HepG2 (cell line): Measurements from ENCODE around the gene ZNF839. TPM values are rescaled to one million over a fixed set of nuclear protein-coding genes. Genes with fewer than 3 reads are reported as not detected.
A peak's percentile ranks its signal among the peaks of the same experiment; 100 is the strongest.

Source experiments
- CENPT ChIP-seq: sonication (generic); formaldehyde crosslinking; IDR thresholded peaks from 2 replicates; pipeline ENCODE4 v1.8.0; 2022; ENCODE audit warnings: low read depth, mild to moderate bottlenecking, moderate library complexity, missing genetic modification reagents
- NCOA2 ChIP-seq: sonication (generic); formaldehyde crosslinking; IDR thresholded peaks from 2 replicates; pipeline ENCODE4 v1.8.0; 2022; ENCODE audit warnings: inconsistent platforms
- NFKB2 ChIP-seq: sonication (generic); formaldehyde crosslinking; IDR thresholded peaks from 2 replicates; pipeline ENCODE4 v1.4.0; 2020; ENCODE audit warnings: missing genetic modification reagents, borderline replicate concordance
- NRL ChIP-seq: sonication (generic); formaldehyde crosslinking; IDR thresholded peaks from 2 replicates; pipeline ENCODE4 v1.5.0; 2020; ENCODE audit warnings: missing genetic modification reagents, mild to moderate bottlenecking, moderate library complexity, borderline replicate concordance
- TSC22D2 ChIP-seq: sonication (generic); formaldehyde crosslinking; IDR thresholded peaks from 2 replicates; pipeline ENCODE4 v1.5.1; 2020; ENCODE audit warnings: missing genetic modification reagents, mild to moderate bottlenecking, borderline replicate concordance
- ZBTB38 ChIP-seq: sonication (generic); formaldehyde crosslinking; IDR thresholded peaks from 2 replicates; pipeline ENCODE4 v1.5.1; 2020; ENCODE audit warnings: mild to moderate bottlenecking, missing genetic modification reagents
- ZBTB40 ChIP-seq, 2 experiments: fragments of 450-650 bp in 1 of 2; sonication (generic) in 1 of 2; formaldehyde crosslinking in 1 of 2; IDR thresholded peaks; 2 replicates each; pipeline versions ENCODE4 v1.6.1 to v1.8.0; 2016 to 2022; ENCODE audit warnings: antibody characterized with exemption in 1 of 2, mild to moderate bottlenecking in 1 of 2, missing genetic modification reagents in 1 of 2
- ZFP41 ChIP-seq: sonication (generic); formaldehyde crosslinking; IDR thresholded peaks from 2 replicates; pipeline ENCODE4 v1.4.0; 2020; ENCODE audit warnings: mild to moderate bottlenecking, missing genetic modification reagents, borderline replicate concordance
- ZNF276 ChIP-seq: sonication (generic); formaldehyde crosslinking; IDR thresholded peaks from 2 replicates; pipeline ENCODE4 v1.4.0; 2020; ENCODE audit warnings: mild to moderate bottlenecking, low read depth, missing genetic modification reagents
- ZNF280B ChIP-seq: sonication (generic); formaldehyde crosslinking; IDR thresholded peaks from 2 replicates; pipeline ENCODE4 v1.5.0; 2020; ENCODE audit warnings: missing genetic modification reagents, mild to moderate bottlenecking, borderline replicate concordance
- ZNF577 ChIP-seq: sonication (generic); formaldehyde crosslinking; IDR thresholded peaks from 2 replicates; pipeline ENCODE4 v1.4.0; 2020; ENCODE audit warnings: mild to moderate bottlenecking, low read depth, missing genetic modification reagents, borderline replicate concordance
- ZNF691 ChIP-seq: sonication (generic); formaldehyde crosslinking; IDR thresholded peaks from 2 replicates; pipeline ENCODE4 v1.4.0; 2020; ENCODE audit warnings: missing genetic modification reagents, low read depth, mild to moderate bottlenecking, borderline replicate concordance
- polyA plus RNA-seq, 8 experiments: library from polyadenylated mRNA; depleted of rRNA in 3 of 8; stranded (reverse) in 7 of 8; unstranded in 1 of 8; fragments of >200 nt; fragmentation: Illumina TruSeq in 4 of 8; extraction: Trizol in 4 of 8; gene quantifications; 2 replicates each; pipeline versions ENCODE4 v1.2.1 to v1.2.3, GENCODE V29; 2011 to 2016; ENCODE audit warnings: low read depth in 4 of 8, missing spikeins in 1 of 8, mixed read lengths in 1 of 8; ENCODE audit not compliant: insufficient read depth in 1 of 8
- total RNA-seq, 5 experiments: library from RNA; depleted of rRNA; stranded (reverse); fragments of >200 nt; fragmentation: Illumina TruSeq; extraction: Trizol; gene quantifications; 2 replicates each; pipeline ENCODE4 v1.2.3, GENCODE V29; 2016; ENCODE audit warnings: low read depth in 1 of 5

The ZNF839 gene
- total and polyA plus RNA-seq, 2 of the 13 experiments (the other 11 are each of a cell fraction or from before 2014, with no cell fraction given) = 11.1 to 12.8 TPM

GRCh38 chr14:102320671-102321455 lies 1.3 kb downstream of the ZNF839 start (continued):
- TF ChIP-seq NRL (CRISPR knock-in tag) (peak; percentile 59; the same call in 1 of the 2 replicates), ZNF691 (CRISPR knock-in tag) (peak; percentile 65; the same call in 1 of the 2 replicates), TSC22D2 (no peak), ZNF276 (CRISPR knock-in tag) (0 out of 2 replicates have a peak, but pooled peaks have one; percentile 35), ZFP41 (CRISPR knock-in tag) (no peak), ZNF280B (CRISPR knock-in tag) (0 out of 2 replicates have a peak, but pooled peaks have one; percentile 36), NCOA2 (CRISPR knock-in tag) (peak; percentile 21; the same call in 1 of the 2 replicates), CENPT (CRISPR knock-in tag) (no peak), ZNF577 (CRISPR knock-in tag) (no peak), ZBTB40 (IDR thresholded peaks at IDR 0.05) (no peak), ZBTB40 (CRISPR knock-in tag; IDR thresholded peaks at IDR 0.05) (peak; percentile 70), ZBTB38 (CRISPR knock-in tag) (peak; percentile 33; the same call in 1 of the 2 replicates), NFKB2 (CRISPR knock-in tag) (peak; percentile 37; the same call in 1 of the 2 replicates)
